HG03045 (cell line): Measurements from ENCODE around the gene COPS3.
A peak's percentile ranks its signal among the peaks of the same experiment; 100 is the strongest.

ENCODE experiments used
- ATAC-seq: cut with Tn5 transposase; IDR thresholded peaks from one replicate; pipeline ENCODE4 v1.9.1; 2021; ENCODE audit warnings: mild to moderate bottlenecking, moderate library complexity; ENCODE audit not compliant: unreplicated experiment

The COPS3 gene

DNA sequence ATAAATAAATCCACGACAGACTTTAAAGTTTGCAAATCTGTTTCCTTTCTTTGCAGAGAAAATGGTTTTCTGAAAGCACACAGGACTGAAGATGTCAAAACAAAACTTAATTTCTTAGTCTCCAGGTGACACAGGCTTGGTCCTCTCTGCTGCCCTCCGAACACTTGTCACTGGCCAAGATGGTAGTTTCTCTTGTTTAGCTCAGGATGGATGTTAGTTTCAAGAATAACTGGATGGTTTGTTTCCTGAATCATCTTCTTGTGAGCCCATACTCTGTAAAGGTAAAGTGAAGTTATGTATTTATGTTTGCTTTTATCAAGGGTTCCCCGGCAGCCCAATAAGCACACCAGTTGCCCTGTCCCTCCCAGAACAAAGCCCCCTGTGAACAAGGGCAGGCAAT lies 34.2 kb downstream of the COPS3 start:
- no peak for ATAC-seq

DNA sequence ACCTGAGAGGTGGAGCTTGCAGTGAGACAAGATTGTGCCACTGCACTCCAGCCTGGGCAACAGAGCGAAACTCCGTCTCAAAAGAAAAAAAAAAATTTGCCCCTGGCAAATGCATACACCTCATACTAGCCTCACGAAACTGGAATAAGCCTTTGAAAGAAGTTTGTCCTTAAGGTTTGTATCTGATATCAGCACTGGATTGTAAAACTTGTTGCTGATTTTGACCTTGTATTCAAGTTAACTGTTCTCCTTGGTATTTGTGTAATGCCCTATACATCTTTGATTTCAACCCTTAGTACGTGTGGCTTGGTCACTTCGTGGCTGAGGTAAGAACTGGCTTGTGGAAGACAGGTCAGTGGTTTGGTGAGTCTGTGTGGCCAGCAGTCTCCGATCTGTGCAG lies 37.9 kb downstream of the COPS3 start:
- ATAC-seq, result no peak

- ATAC-seq, result no peak
Measured at GRCh38 chr17:17242246-17242645, 38.8 kb downstream of the COPS3 start.

GRCh38 chr17:17241656-17242055 lies 39.4 kb downstream of the COPS3 start:
- ATAC-seq, result no peak

DNA sequence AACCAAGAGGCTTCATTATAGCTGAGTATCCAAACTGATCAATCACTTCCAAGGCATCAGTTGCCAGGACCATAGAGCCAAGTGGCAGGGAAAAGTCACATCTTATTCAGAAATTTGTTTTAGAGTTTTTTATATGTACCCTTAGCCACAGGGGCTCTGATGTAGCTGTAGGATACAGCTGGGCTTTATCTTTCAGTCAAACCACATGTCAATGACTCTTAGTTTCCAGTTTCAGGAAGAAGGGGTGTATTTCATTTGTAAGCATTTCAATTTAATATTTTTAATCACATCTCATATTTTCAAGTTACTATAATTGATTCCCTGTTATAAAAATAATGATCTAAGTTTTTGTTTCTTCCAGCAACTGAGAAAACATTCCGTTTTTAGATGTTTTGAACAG lies 41.2 kb downstream of the COPS3 start:
- ATAC-seq, result no peak

GRCh38 chr17:17237026-17237799 lies 43.8 kb downstream of the COPS3 start, which contains the start of gene FLCN:
Gene FLCN (minus strand): TSS chr17:17237168. CDS start chr17:17228137, 9,031 bp downstream.
- peak; percentile 73 for ATAC-seq

DNA sequence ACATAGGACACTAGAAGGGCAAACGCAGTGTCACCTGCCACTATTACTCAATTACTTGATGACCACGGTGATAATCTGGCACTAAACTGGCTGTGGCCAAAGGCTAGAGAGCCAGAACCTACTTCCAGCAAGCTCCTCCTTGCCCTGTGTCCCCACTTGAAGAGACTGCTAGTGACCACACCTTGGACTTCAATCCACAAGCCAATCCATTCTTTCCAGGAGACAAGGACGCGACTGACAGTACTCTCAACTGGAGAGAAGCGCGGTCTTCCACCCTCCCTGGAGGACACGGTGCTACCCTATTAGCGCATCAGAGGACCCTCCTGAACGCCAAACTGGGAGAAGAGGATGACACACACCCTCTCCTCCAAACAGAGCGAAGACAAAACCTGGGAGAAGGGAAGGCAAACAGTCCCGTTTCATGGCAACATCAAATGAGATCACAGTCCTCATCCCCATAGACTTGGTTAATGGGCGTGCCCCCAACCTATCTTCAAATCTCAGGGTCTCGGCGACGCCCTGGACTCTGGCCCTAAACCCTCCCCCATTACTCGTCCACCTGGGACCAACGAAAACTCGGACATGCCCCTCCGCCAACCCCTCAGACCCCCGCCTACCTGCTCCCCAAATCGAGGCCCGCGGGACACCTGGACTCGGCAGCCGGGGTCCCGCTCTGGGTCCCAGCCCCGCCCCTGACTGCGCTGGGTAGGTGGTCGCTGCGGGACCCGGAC lies 44.6 kb downstream of the COPS3 start:
- peak; percentile 18 for ATAC-seq

- no peak for ATAC-seq
Measured at GRCh38 chr17:17235212-17236174, 45.6 kb downstream of the COPS3 start.

- no peak for ATAC-seq
Measured at GRCh38 chr17:17232303-17232621, 48.8 kb downstream of the COPS3 start.

DNA sequence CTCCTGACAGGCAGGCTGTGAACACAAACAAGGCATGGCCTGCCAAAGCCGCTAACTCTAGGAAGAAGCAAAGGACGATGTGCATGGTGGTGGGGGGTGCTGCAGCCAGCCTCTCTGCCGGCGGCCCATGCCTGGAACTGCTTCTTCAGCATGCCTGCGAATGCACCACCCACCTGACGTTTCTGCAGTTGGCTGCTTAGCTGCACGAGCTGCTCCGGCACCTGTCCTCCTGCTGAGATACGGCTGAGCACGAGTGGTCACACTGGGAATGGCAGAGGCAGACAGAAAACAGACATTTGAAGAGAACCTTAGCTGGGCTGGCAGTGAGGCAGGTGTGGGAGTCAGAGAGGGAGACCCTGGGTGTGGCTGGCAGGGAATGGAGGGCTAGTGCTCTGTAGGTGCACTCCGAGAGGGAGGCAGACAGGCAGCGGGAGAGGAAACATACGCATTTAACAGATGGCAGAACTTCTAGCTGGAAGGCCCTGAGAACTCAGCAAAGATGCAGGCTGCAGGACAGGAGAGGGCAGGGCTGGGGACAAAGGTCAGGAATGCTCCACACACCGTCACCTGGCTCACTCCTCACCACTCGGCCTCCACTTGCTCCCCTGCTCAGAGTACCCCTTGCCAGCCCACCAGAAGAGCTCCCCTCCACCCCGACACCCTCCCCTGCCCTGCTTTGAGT lies 49.3 kb downstream of the COPS3 start:
- ATAC-seq, result no peak

- ATAC-seq, result no peak
Measured at GRCh38 chr17:17229416-17230384, 51.3 kb downstream of the COPS3 start.

DNA sequence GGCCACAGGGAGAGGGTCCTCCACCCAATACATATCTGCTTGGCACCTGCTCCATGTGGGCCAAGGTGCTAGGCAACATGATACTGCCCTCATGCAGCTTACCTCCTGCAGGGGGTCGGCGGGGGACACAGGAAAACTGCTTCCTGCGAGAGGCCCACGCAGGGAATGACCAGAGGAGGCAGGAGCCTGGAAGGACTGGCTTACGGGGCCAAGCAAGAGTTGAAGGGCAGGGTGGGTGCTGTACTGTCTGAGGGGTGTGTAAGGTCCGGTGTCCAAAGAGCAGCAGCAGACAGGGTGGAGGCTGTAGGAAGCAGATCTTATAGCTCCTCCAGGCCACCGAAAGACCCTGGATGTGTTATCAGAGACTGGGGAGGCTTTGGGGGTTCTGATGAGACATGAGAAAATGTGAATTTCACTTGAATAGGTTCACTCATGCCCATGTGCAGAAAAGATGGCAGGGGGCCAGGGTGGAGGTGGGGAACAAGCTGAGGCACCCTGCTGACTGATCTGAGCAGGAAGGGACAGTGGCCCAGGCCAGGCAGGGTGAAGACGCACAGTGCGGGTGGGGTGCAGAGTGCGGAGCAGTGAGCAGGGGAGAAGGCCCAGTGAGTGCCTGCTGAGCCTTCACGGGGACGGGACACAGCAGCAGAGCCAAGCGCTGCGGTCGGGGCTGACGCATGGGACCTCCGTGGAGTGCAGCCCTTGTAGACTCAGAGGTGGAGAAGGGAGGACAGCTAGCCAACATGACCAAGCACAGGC lies 52.3 kb downstream of the COPS3 start:
- ATAC-seq, result no peak

DNA sequence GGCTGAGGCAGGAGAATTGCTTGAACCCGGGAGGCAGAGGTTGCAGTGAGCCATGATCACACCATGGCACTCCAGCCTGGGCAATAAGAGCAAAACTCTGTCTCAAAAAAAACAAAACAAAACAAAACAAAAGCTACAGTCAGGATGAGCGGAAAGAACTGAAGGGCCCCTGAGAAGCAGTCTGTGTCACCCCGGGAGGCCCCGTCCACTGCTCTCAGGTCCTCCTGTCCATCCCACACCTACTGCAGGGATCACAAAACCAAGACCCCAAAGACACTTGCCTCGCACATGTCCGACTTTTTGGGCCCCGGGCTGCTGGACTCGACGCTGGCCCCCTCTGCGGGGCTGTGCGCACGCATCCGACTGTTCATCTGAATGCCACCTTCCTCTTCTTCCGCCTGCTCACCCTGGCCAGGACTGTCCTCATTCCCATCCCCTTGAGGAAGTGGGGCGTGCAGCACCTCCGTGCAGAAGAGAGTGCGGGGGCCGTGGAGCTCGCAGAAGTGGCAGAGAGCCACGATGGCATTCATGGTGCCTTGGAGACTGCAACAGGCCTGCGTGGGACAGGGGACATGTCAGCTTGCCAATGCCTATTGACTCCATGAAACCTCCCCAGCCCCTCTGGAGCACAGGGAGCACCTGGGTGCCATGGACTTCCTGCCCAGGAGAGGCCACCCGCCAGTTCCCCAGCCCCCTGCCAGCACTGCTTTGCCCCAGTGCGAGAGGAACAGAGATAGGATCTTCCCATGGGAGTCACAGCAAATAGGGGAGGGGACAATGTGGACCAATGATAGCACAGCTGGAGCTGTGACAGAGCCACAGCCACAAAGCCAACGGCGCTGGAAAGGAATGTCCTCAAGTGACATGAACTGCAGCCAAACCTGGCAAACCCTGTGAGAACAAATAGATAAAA lies 53.2 kb downstream of the COPS3 start:
- ATAC-seq, result no peak

DNA sequence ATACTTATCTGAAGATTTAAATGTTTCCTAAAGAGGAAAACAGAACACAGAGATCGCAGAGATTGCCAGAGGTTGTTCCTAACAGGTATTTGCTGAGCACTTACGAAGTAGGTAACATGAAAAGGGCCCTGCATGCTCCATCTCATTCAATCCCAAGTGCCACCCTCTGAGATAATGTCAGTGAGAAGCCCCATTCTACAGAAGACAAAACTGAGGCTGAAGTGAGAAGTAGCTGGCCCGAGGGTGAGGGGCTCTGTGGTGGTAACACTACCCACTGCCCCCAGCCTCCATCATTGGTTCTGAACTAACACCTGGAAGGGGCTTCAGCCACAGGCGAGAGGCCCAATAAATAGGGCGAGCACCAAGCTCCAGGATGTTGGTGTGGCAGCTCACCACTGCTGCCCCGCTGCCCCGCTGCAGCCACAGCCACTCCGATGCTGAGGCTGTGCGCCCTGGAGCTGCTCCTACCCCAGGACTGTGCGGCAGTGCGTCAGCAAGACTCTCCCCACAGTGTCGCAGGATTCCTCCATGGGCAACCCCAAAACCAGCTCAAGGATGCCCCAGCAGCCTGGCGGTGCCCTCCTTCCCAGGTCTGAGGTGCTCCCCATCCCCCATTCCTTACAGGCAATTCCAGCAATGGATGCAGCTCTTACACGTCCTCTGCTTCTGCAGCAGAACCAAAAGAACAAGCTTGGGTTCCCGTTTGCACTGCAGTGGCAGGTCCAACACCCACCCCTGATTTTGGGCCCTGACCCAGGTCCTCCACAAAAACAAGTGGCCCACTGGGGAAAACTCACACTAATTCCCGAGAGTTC lies 54.4 kb downstream of the COPS3 start:
- no peak for ATAC-seq

DNA sequence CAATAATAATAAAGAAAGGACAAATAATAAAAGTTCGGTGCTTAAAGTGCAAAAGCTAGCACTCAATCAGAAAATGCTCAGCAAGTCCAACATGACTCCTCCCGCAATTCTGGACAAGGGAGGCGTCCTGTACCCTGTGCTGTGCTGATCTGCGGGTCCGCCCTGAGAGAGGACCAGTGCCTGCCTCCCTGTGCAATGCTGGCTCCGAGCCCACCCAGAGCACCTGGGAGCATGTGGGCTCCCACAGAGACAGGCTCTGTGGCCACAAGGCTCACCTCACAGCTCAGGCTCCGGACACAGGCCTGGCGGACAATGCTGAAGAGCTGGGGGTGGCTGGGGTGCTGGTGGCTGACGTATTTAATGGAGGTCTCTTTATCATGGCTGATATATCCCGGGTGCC lies 55.1 kb downstream of the COPS3 start:
- ATAC-seq, result no peak

- ATAC-seq, result no peak
Measured at GRCh38 chr17:17224137-17224536, 56.9 kb downstream of the COPS3 start.

DNA sequence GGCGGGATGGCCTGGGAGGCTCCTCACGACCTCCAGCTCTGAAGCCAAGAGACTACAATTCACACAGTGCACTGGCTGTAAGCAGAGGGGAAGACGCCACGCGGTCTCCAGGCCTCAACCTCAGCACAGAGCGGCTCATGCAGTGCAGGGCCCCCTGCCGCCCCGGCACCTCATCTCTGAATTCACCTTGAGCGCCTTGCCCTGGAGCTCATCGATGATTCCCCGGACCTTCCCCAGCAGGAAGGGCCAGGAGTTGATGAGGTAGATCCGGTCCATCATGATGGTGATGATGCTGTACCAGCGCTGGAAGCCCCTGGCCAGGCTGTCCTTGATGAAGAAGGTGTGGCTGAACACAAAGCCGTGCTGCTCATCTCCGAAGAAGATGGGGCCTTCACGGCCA lies 57.3 kb downstream of the COPS3 start:
- ATAC-seq, result no peak
